NCI-H226 (cell line): ENCODE measurements around the gene DLL4.

Experiments
- DNase-seq: peaks from one replicate; pipeline ENCODE4 v3.0.0-alpha.2; 2015

The DLL4 gene

DNA sequence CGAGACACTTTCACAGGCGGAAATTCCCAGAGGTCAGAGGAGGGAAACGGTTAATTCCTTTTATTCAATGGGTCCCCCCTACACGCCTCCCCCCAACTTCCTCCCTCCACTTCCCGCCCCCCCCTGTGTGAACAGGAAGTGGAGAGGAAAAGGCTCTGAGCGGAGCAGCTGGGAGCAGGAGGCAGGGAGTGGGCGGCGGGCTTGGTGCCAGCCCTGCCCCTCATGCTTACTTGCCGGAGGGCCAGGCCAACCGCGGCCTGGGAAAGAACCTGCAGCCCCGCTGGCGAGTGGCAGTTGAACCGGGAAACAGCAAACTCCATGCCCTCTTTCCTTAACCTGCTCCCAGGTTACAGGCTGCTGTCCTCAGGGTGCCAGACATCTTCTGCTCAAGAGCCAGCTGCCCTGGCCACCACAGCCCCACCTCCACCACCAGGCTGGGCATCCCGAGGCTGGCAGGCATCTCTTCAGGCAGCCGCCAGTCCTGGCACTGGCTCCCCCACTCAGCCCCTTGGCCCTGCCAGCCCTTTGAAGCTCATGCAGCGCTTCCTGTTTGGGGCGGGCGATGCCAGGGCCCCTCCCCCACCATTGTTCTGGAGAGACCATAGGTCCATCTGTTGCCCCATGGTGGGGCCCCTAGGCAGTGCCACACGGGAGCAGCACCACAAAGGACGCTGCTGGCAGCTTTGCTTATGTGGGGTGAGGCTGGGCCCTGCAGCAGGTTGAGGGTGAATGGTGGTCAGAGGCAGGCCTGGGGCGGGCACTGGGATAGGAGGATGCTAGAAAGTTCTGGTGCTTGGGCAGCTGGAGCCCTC is 21.9 kb upstream of the DLL4 start:
- DNase-seq: no peak

- DNase-seq: no peak
These were observed 21.0 kb upstream of the DLL4 start for GRCh38 chr15:40908095-40908494.

- DNase-seq: no peak
These were observed 19.2 kb upstream of the DLL4 start for GRCh38 chr15:40909662-40910630.

DNA sequence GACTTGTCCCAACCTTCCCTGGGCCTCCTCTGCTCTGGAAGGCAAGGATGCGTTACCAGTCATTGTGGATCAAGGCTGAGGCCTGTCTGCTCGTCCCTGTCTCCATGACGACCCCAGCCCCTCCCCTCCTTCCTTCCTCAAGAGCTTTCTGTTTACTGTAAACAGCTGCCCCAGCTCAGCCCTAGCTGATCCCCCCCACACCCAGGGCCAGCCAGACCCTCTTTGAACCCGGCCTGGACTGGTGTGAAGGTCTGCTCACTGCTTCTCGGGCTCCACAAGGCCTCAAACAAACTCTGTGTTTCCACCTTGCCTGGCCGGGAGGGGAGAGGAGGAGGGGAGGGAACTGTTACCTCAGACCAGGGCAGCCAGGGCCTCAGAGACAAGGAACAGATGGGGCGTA is 18.0 kb upstream of the DLL4 start:
- DNase-seq: no peak

- DNase-seq: no peak
These were observed 17.4 kb upstream of the DLL4 start for GRCh38 chr15:40911693-40912092.

DNA sequence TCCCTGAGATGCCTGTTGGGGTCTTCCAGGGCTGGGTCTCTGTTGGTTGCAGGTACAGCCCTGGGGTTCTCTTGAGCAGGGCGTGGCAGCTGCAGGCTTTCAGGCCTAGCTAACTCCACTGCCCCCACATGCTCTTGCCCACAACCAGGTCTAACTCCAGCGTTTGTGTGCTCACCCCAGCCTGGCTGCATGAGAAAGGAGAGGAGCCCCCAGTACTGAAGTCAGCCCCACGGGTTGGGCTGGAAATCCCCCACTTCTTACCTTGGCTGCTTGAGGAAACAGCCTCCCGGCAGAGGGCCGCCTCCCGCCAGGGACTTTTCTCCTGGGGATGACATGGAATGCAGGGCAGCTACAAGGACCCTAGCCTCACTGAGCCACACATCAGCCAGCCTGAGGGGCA is 16.7 kb upstream of the DLL4 start:
- no peak for DNase-seq

- no peak for DNase-seq
These were observed 15.1 kb upstream of the DLL4 start for GRCh38 chr15:40914013-40914412.

DNA sequence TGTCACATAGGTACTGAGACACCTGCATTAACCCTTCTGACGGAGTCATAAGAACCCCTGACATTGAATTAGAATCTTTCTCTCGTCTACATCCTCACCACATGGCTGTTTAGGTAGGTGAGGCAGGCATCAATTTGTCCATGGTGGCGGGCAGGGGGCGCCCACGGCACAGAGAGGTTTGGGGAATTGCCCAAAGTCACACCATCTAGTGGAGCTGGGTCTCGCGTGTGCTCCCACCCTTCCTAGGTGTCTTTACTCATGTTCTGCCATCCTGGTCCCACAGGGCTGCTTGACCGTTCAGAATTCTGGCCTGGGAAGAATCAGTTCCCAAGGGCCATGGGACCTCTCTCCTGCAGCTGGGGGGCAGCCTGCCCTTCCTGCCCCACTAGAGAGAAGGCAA is 14.7 kb upstream of the DLL4 start:
- no peak for DNase-seq

- DNase-seq: no peak
These were observed 14.0 kb upstream of the DLL4 start for GRCh38 chr15:40915116-40915661.

DNA sequence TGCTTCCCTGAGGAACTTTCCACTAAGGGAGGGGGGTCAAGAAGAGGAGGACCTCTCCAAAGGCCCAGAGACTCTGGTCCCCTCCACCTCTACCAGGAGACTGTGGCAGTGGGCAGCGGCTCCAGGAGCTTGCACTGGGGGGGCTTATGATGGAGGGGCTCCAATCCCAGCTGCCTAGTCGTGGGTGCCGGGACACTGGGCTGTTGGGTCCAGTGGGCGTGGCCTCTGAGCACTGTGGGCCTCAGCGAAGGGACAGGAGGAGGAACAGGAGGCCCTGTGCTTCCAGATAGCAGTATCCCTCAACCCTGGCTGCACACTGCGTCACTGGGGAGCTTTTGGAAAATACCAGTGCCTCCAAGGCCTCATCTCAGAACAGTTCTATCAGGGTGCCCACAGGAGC is 13.5 kb upstream of the DLL4 start:
- DNase-seq: no peak

DNA sequence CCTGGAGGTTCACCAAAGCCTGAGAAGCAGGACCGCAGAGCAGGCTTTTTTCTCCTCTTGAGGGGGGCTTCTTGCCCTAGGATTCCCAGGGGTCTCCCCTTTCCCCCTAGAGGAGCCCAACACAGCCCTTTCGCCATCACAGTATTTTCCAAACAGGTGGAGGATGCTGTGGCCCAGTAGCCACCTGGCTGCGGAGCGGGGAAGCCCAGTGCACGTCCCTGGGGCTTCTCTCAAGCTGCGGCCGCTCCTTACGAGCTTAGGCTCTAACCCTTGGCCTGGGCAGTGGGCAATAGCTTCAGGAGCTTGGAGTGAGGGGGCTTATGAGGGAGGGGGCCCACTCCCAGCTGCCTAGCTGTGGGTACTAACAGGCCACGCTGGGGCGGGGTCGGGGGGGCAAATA is 11.6 kb upstream of the DLL4 start:
- DNase-seq: no peak

DNA sequence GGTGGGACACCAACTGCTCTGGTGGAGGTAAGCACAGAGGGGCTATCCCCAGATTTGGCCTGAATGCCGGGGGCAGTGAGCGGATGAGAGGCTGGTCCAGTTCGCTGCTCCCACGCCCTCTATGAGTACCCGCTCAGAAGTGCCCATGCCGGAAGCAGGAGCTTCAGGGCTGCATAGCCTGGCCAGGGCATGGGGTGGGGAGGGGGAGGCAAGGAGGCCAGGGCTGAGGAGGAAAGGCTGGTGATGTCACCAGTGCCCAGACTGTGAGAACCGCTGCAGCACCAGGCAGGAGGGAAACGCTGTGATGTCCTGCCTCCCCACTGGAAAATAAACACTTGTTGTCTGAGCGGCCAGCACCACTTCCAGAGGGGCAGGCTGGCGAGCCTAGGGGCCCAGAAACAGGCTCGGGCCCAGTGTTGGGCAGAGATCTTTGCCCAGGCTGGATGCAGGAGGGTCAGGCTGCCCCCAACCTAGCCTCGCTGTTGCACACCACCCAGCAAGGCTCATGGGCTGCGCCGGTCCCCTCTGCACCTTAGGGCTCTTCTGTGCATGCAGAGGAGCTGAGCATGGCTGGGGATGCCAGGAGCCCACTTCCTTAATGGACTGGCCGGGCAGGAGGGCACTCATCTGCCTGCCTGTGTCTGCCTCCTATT is 10.9 kb upstream of the DLL4 start:
- no peak for DNase-seq

DNA sequence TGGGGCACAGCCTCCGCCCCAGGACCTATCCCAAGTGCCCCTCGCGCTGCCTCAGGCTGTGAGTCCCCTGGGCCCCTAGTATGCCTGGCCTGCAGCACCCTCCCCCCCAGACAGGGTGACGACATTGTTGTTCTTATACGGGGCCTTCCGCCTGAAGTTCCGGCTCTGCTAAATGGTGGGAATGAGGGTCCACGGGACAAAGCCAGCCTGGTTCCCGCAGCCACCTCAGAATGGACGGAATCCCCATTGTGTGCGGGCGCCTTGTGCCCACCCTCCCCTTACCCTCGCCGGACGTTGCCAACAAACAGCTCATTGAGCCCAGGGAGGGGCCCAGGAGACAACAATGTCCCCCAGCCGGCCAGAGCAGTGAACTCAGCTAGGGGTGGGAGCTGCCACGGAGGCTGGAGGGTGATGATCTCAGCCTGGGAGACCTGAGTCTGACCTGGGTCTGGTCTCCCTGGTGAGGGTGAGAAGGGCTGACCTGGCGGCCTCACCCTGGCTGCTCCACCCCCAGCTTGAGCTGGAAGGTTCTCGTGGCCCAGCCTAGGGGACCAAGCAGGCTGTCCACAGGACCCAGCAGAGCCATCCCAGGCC is 10.2 kb upstream of the DLL4 start:
- DNase-seq: no peak

- DNase-seq: no peak
These were observed 7.1 kb upstream of the DLL4 start for GRCh38 chr15:40921949-40922607.

GRCh38 chr15:40922608-40923005 is 6.5 kb upstream of the DLL4 start:
- DNase-seq: no peak

DNA sequence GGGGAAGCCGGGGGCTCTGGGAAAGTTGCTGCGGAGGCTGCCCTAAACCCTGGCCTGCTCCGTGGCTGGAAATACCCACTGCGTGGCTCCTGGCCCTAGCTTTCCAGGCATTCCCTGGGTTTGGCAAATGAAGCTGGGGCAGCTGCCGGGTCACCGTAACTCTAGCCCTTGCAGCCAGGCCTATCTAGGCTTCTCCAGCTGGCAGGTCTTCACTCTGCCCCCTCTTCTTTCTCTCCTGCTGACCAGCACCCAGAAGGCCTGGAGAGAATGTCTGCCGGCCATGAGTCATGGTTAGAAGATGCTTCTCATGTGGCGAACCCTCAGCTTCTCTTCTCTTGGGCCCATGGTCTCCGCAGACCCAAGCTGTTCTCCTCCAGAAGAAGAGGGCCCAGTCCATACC is 5.6 kb upstream of the DLL4 start:
- DNase-seq: no peak

DNA sequence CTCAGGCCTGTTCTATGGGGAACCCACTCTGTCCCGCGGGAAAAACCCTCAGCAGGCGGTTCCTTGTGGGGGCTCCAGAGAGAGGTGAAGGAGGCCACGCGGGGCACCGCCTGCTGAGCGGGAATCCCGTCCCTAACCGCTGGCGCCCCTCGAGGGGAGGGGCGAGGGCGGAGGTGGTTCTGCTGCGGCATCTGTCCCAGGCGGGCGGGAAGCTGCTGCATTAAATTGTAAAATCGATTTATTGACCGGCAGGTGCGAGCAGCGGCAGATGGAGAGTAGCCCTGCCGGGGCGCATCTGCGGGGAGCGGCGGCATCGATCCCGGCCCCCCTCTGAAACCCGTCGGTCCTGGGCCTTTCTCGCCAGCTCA is 3.7 kb upstream of the DLL4 start:
- no peak for DNase-seq

- DNase-seq: no peak
These were observed 3.1 kb upstream of the DLL4 start for GRCh38 chr15:40925863-40926658.

DNA sequence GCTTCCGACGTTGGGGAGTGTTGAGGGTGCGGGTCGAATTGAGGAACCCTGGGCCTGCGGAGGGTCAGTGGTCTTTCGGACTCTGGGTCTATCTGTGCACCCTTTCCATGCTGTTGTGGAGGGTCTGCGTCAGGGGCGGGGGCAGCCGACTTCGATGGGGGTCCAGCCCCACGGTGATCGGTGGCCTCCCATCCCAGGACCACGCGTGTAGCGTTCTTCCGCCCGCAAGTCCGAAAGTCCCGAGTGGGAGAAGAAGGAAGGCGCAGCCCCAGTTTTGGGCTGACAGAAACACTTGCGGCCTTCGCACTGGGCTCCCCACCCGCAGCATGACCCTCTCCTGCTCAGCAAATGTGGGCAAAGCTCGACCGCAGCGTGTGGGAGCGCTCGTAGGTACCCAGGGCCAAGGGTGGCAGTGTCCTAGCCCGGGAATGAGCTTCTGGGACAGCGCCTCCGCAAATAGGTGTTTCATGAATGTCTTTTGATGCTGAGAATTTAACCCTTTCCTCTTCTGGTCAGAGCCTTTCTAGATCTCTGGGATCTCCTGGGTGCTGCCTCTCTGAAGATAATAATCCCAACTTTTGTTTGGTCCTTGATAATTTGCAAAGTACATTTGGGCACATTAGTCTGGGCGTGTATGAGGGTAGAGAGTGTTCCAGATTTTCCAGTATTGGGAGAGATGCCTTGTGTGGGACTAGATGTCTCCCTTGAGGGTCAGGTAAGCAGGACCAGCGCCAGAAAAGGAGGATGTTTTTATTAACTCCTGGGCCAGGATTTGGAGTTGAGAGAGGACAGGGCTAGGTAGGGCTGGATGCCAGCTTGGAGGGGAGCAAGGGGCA is 2.3 kb upstream of the DLL4 start:
- no peak for DNase-seq

DNA sequence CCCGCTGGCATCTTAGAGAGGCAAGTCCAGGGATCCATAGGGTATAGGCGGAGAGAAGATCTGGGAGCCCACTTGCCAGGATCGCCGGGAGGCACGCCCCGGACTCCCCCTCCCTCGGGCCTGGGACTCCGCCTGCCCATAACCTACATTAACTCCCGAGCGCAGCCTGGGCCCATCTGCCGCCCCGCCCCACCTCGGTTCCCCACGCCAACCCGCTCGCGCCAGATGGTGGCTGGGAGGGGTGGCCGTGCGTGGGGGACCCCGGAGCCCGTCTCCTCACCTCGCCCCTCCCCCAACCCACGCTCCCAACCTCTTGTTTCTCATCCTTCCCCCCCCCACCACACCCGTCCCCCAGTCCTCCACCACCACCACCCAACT is 1.7 kb upstream of the DLL4 start:
- no peak for DNase-seq
